HG02642 (cell line): Measurements from ENCODE around the gene FAM156A.
"Not testable (repeated sequence)": the region's sequence is repeated elsewhere in the genome, so short reads cannot be mapped to it uniquely, and the experiment has no call there.

Source experiments
- ATAC-seq: cut with Tn5 transposase; IDR thresholded peaks from one replicate; pipeline ENCODE4 v1.9.1; 2021; ENCODE audit warnings: mild to moderate bottlenecking; ENCODE audit not compliant: unreplicated experiment, poor library complexity

The FAM156A gene

DNA sequence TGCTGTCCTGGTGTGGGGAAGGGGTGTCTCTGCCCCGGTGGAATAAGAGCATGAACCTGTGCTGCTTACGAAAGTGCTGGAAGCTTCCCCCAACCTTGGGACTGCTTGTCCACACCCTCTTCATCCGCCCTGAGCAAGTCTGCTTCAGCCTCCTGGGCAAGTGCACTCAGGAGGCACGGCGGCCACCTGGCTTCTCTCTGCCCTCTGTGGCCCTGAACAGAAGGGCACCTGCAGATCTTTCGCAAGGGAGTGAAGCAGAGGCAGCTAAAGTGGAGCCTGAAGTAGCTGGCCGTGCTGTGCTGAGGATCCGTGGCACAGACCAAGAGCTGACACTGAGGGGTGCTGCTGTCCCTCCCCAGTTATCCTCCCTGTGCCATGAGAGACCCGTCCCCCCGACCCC is 9.6 kb upstream of the FAM156A start:
- ATAC-seq = not testable (repeated sequence)

DNA sequence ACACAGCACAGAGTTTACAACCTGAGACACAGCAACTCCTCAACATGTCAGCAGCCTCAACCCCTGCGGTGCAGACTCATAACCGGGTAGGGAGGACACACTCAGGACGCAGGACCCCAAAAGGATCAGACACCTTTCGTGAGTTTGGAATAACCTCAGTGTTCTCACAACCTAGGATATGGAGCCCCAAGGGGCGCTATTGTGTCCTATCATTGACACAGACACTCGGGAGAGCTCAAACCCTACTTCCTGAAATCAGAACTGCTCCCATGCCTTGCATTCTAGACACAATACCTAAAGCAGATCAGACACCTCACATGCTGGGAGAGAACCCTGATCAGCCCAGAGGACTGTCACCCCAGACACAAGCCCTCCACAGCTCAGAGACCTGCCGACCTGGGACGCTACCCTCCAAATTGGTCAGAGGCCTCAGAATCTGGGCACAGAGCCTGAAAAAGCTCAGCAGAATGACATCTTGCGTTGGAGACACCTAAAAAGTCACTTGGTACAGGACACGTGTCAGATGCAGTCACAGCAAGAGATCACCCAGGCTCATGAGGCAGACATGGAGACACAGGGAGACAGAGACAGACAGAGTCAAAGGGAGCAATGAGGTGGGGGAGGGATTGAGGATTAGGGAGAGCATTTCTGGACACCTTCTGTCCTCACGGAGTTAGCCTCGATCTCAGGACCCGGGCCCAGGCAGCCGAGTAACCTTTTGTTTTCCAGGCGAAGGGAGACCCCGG is 8.8 kb upstream of the FAM156A start:
- not testable (repeated sequence) for ATAC-seq

DNA sequence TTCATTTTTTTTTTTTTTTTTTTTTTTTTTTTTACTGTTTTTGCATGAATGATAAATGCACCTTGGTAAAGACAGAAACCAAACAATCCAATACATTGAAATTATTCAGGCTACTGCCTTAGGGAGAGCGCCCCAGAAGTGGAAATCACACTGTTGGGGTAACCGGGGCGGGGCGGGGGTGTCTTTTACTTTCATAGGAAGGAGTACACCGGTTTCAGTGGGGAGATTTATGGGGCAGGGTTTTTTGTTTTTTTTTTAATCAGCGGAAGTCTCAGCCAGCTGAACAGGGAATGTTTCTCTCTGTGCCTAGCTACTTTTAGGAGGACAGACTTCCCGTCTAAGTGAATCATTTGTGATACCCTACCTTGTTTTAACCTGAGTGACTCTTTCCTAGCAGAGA is 643 bp upstream of the FAM156A start:
- peak; percentile 26 for ATAC-seq

DNA sequence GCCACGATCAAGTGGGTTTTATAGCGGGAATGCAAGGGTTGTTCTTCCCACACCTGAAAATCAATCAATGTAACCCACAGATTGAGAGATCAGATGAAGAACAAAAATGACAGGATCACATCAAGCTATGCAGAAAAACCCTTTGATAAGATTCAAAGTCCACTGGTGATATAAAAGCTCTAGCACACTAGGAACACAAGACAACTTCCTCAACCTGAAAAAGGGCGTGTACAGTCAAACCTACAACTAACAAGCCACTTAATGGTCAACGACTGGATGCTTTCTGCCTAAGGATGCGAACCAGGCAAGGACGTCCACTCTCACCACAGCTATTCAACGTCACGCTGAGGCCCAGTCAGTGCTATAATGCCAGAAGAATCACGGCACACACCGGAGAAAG is 8.4 kb downstream of the FAM156A start:
- ATAC-seq = not testable (repeated sequence)

DNA sequence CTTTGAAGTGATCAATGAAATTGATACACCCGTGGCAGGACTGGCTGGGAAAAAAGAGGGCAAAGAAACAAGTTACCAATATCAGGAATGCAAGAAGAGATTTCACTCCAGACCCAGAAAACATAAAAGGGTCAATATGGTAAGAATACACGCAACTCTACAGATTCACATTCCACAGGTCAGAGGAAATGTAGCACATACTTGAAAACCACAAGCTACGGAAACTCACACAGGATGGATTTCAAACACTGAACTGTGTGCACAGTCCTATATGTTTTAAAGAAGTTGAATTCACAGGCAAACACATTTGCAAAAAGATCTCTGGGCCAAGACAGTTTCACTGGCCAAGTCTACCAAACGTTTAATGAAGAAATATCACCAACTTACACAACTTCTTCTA is 9.0 kb downstream of the FAM156A start:
- ATAC-seq = not testable (repeated sequence)

DNA sequence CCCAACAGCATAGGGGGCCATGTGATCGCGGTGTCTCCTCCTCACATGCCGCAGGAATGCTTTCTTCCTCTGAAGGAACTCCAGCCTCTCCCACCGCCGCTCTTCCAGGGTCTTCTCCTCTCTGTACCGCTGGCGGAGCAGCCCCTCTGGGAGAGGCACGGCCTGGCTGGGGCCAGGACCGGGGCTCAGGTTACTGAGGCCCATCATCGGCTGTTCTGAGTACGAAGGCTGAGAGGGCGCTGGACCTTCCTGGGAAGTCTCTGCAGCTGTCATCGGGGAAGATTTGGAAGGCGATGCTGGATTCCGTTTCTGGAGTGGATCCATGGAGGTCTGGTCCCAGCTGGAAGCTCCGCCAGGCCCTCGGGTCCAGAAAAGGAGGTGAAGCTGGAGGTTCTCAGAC is 10.1 kb downstream of the FAM156A start:
- not testable (repeated sequence) for ATAC-seq

DNA sequence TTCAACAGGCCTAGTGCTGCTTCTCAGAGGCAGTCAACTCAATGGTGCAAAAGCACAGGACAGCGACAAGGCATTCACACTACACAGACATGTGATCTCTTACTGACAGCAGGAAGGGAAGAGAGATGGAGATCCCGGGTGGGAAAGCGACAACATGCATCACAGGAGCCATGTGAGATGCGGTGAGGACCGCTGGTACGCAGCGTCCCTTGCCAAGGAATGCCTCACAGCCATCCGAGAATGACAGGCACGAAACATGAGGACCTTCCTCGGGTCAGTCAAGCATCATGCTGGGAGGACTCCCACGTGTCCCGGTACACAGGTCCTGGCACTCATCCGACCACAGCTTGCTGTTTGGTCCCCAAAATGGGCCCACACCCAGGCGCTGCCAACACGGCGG is 10.8 kb downstream of the FAM156A start:
- ATAC-seq = not testable (repeated sequence)

DNA sequence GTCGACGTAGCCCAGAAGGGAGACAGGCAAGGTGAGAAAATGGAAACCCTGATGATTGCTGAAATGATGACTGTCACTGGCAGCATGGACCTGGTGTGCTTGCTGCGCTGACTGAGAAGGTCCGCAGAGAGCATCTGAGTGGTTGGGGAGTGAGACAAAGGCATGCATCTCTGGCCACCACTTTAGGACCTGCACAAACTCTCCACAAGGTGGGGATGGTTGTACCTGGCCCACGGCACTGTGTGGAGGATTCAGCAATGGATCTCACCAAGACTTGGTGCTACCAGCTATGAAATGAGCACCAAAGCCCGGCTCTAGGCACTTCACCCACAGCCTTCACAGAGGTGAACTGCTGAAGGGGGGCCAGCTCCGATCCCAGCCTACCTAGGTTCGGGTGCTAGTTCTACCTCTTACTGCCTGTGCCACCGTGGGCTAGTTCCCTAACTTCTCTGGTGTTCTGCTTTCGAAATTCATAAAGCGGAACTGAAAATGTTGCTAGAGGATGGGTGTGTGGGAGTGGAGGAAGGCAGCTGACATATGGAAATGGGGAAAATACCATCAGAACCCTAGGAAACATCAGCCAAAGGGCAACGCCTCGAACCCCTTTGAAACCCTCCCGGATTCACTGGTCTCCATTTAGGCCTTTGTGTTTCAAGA is 12.4 kb downstream of the FAM156A start:
- not testable (repeated sequence) for ATAC-seq

DNA sequence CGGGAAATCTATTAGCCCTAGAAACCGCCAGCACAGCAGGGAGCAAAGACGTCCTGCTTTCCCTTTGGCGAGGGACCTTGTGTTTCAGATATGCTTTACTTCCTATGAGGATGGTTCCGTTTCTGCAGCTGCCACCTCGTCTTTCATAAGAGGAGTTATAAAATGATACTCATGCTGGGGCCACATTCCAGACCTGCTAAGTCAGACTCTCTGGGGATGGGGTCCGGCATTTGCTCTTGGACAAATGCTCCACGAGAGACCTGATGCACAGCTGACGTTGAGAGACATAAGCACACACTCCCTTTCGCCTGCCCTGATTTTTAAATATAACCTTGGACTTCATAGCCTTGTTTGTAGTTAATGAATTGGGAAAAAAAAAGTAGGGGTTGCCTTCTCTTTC is 16.6 kb downstream of the FAM156A start:
- ATAC-seq = not testable (repeated sequence)

DNA sequence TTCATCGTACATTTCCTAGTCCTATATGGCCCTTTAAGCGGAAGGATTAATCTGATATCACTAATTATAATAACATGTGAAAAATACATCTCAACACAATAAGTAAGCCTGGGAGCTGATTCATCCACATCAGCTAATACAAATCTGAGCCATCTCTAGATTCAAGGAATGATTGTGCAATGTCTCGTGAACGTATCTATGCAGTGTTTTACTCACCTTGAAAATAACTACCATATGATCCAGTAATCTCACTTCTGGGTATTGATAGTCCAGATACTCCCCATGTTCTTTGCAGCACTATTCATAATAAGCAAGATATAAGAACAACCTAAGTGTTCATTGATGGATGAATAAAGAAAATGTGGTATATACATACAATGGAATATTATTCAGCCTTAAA is 17.6 kb downstream of the FAM156A start:
- ATAC-seq = not testable (repeated sequence)

DNA sequence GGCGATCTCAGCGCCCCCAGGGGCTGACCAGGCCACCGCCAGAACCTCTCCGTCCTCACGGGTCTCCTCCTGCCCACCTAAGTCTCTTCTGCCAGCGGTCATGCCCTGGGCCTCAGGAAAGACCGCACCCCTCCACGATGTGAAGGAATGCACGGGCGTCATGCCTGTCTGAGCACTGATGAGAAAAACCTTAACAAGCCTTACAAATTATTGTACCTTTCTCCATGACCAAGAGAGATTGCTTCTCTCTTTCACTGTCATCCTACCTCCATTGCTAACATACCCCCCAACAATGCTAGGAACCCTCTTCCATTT is 22.9 kb downstream of the FAM156A start:
- not testable (repeated sequence) for ATAC-seq

DNA sequence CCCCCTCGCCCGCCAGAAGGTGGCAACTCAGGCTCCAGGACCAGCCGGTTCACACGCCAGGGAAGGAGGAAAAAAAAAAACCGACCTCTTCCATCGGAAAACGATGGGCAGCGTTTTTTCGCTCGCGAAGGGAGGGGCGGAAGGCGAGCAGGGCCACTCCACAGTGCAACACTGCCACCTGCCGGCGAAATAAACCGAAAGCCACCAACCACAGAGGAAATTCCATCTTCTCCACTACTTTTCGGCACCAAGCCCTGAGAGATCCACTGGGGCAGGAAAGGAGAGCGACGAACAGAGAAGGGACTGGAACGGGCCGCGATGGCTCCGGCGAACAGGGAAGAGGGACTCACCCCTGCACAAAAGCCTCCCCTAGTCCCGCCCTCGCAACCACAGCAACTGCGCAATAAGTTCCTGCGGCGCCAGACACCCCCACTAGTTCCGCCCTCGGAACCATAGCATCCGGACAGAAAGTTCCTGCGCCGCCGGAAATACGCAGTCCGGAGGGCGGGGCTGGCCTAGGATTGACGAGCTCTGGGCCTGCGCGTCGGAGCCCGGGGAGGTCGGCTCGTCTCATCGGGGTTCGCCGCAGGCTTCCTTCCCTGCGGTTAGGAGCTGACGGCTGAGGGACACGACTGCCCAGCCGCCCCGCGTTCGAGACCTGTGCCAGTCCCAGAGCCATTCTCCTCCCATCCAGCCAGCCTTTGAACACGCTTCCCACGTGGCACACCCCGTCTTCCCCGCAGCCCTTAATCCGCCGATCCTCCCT is 23.4 kb downstream of the FAM156A start:
- peak; percentile 95 for ATAC-seq

DNA sequence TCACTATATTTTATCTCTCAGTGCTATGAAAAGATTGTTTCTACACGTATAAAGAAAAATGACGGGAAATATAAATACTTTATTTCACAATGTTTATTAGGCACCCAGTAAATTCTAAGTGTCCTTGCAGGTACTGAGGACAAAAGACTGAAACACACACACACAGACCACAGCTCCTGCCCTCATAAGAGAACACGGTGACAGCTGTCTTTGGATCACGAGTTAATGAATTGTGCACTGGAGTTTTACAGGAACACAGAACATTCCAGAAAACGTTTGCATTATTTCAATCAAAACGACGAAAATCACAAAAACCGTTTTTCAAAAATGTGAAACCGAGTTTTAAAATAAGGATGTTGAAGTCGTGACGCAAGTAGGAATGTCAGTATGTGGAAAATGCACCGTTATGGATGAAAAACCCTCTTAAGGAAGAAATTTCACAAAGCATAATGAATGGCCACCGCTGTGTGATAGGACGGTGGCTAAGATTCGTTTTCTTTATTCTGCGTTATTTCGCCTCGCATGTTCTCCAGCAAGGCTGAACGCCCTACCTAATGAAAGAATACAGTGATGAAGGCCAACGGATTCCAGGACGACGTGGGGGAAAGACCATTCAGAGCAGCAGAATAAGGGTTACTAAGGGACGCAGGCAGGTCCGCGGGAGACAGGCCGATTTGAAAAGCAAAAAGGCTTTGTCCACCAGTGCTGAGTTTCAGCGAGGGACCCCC is 24.2 kb downstream of the FAM156A start:
- ATAC-seq = no peak

DNA sequence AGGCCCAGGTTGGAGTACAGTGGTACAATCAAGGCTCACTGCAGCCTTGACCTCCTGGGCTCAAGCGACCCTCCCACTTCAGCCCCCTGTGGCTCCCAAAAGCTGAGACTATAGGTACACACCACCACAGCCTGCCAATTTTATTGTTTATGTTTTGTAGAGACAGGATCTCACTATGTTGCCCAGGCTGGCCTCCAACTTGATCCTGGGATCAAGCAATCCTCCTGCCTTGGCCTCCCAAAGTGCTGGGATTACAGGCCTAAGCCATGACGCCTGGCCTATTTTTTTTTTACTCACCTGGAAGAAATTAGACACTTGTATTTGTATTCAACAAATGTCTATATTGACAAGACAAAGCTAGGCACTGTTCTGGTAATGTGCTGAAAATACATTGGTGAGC is 25.1 kb downstream of the FAM156A start:
- no peak for ATAC-seq

DNA sequence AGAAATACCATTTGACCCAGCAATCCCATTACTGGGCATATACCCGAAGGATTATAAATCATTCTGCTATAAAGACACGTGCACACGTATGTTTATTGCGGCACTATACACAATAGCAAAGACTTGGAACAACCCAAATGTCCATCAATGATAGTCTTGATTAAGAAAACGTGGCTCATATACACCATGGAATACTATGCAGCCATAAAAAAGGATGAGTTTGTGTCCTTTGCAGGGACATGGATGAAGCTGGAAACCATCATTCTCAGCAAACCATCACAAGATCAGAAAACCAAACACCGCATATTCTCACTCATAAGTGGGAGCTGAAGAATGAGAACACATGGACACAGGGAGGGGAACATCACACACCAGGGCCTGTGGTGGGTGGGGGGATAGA is 28.1 kb downstream of the FAM156A start:
- ATAC-seq = not testable (repeated sequence)

DNA sequence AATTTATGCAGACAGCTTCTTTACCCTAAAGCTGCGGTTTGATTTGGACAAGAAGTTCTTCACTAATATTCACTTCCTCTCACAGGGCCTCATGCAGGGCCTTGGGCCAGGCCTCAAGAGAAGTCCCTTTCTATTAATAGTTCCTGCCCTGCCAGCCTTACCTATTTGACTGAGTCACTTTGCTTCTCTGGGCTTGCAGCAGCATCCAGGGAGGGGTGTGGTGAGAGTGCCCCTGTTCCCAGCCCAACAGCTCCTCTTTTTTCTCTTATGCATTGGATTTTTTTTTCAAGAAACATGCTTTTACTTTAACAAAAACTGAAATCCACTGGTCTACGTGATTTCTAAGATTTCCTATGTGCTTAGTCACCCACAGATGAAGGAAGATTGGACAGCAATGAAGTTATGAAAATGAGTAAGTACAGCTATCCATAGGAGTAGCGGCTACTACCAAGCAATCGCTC is 34.5 kb downstream of the FAM156A start:
- ATAC-seq = peak; percentile 46

DNA sequence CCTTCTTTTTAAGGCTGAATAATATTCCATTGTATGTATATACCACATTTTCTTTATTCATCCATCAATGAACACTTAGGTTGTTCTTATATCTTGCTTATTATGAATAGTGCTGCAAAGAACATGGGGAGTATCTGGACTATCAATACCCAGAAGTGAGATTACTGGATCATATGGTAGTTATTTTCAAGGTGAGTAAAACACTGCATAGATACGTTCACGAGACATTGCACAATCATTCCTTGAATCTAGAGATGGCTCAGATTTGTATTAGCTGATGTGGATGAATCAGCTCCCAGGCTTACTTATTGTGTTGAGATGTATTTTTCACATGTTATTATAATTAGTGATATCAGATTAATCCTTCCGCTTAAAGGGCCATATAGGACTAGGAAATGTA is 43.6 kb downstream of the FAM156A start:
- not testable (repeated sequence) for ATAC-seq

DNA sequence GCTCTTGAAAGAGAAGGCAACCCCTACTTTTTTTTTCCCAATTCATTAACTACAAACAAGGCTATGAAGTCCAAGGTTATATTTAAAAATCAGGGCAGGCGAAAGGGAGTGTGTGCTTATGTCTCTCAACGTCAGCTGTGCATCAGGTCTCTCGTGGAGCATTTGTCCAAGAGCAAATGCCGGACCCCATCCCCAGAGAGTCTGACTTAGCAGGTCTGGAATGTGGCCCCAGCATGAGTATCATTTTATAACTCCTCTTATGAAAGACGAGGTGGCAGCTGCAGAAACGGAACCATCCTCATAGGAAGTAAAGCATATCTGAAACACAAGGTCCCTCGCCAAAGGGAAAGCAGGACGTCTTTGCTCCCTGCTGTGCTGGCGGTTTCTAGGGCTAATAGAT is 44.6 kb downstream of the FAM156A start:
- ATAC-seq = not testable (repeated sequence)

DNA sequence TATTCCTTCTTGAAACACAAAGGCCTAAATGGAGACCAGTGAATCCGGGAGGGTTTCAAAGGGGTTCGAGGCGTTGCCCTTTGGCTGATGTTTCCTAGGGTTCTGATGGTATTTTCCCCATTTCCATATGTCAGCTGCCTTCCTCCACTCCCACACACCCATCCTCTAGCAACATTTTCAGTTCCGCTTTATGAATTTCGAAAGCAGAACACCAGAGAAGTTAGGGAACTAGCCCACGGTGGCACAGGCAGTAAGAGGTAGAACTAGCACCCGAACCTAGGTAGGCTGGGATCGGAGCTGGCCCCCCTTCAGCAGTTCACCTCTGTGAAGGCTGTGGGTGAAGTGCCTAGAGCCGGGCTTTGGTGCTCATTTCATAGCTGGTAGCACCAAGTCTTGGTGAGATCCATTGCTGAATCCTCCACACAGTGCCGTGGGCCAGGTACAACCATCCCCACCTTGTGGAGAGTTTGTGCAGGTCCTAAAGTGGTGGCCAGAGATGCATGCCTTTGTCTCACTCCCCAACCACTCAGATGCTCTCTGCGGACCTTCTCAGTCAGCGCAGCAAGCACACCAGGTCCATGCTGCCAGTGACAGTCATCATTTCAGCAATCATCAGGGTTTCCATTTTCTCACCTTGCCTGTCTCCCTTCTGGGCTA is 48.9 kb downstream of the FAM156A start:
- ATAC-seq = not testable (repeated sequence)

DNA sequence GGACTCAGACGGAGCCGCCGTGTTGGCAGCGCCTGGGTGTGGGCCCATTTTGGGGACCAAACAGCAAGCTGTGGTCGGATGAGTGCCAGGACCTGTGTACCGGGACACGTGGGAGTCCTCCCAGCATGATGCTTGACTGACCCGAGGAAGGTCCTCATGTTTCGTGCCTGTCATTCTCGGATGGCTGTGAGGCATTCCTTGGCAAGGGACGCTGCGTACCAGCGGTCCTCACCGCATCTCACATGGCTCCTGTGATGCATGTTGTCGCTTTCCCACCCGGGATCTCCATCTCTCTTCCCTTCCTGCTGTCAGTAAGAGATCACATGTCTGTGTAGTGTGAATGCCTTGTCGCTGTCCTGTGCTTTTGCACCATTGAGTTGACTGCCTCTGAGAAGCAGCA is 50.4 kb downstream of the FAM156A start:
- not testable (repeated sequence) for ATAC-seq
